Astrocyte (in vitro differentiated cells and primary cell): ENCODE measurements around the gene CACNB1.

Experiments used
- EZH2 ChIP-seq: IDR thresholded peaks from 2 replicates; pipeline ENCODE4 v1.6.1; 2012; ENCODE audit warnings: mild to moderate bottlenecking, low read length, inconsistent platforms; ENCODE audit not compliant: insufficient read depth
- TF ChIP-seq, protein P1 (sequence below): IDR thresholded peaks from 2 replicates; pipeline ENCODE4 v1.5.1; 2011; ENCODE audit warnings: low read depth, mild to moderate bottlenecking, inconsistent platforms, low read length, moderate library complexity; ENCODE audit not compliant: insufficient read depth

DNA sequence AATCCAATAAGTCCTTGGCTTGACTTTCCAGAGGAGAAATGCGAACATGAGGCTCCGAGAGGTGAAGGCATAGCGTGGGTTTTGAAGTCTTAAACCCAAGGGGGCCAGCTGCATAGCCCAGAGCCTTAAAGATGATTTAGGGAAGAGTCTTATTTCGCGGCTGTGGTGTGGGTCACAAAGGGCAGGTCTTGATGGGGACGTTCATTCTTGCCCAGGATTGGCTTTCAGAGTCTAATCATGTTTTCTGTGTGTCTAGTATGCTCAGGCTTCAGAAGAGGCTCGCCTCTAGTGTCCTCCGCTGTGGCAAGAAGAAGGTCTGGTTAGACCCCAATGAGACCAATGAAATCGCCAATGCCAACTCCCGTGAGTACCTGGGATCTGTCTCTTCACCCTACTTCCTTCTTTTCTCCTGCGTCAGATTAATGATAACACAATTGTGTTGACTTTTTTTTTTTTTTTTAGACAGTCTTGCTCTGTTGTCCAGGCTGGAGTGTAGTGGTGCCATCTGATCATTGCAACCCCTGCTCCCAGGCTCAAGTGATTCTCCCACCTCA, 3.6 kb upstream of the CACNB1 start:
- TF ChIP-seq, protein P1, sequence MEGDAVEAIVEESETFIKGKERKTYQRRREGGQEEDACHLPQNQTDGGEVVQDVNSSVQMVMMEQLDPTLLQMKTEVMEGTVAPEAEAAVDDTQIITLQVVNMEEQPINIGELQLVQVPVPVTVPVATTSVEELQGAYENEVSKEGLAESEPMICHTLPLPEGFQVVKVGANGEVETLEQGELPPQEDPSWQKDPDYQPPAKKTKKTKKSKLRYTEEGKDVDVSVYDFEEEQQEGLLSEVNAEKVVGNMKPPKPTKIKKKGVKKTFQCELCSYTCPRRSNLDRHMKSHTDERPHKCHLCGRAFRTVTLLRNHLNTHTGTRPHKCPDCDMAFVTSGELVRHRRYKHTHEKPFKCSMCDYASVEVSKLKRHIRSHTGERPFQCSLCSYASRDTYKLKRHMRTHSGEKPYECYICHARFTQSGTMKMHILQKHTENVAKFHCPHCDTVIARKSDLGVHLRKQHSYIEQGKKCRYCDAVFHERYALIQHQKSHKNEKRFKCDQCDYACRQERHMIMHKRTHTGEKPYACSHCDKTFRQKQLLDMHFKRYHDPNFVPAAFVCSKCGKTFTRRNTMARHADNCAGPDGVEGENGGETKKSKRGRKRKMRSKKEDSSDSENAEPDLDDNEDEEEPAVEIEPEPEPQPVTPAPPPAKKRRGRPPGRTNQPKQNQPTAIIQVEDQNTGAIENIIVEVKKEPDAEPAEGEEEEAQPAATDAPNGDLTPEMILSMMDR, result no peak
- TF ChIP-seq EZH2, result no peak
